Suppressor macrophage treated with lipopolysaccharide for 4 hours (primary cell): Measurements from ENCODE around the gene PI4K2A.

Experiments used
- DNase-seq: peaks from one replicate; pipeline ENCODE4 v3.0.0-alpha.2; 2020

The PI4K2A gene

DNA sequence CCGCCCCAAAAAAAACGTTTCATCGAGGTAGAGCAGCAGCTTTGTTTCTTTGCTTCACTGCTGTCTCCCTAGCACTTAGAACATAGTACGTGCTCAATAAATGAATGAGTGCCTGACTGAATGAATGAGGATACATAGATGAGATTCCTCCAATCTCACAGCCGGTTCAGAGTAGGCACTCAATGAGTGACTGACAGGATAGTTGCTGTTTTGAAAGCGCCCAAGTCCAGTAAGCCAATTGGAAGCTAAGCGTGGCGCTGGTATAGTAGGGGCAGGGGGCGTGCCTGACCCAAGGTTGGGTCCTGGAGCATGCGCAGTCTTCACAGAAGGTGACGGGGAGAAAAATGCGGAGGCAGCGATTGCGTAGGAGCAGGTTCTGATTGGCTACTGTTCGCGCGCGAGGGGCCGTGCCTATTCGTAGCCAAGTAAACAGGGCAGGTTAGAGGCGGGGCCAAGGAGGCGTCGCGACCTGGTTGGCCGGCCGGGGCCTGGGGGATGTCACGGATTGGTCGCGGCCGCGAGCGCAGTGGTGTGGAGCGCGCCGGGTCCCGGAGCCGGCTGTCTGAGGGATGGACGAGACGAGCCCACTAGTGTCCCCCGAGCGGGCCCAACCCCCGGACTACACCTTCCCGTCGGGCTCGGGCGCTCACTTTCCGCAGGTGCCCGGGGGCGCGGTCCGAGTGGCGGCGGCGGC lies at the start of gene PI4K2A:
TSS of gene PI4K2A (plus strand) at position 498 of the 694 bp plus-strand sequence. CDS start at position 570, 72 bp downstream.
- DNase-seq: peak; percentile 100

DNA sequence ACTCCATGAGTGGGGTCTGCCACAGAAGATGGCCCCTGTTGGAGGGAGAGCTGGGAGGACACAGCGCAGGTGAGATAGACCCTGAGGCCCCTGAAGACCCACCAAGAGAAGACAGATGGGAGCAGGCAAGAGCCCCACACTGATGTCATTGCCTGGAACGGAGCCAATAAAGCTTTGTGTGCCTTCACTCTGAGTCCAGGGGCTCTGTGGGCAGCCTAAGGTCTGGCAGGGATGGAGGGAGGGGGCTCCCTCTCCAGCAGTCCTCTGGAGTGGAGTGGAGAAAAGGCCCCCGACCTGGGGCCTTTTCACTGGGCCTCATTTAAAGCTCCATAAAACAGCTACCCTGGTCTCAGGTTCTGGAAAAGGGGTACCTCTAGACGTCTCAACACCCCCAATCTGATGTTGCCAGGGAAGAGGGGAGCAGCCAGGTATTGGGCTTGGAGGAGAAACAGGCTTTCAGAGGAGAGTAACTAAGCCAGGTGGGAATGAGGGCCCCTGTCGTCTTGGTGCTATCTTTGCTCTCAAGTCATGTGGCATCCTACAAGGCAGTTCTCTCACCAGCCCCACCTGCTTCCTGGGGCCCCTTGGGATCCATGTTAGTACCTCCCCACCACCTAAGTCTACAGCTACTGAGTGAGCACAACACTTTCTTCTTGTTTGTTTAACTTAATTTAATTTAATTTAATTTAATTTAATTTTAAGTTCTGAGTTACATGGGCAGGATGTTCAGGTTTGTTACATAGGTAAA lies 49.5 kb upstream of the PI4K2A start:
- no peak for DNase-seq

DNA sequence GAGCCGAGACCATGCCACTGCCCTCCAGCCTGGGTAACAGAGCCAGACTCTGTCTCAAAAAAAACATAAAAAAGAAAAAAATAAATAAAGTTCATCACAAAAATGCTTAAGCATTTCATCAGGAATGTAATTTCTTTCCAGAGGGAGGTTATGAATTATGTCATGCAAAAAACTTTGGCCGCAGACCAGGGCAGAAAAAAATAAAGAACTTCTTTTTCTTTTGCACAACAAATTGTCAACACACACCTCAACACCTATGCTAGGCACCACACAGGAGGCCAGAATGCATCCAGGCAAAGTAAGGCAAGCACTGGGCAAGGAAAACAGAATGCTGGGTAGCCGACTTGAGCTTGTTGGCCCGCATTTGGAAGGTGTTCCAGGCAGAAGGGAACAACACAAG lies 47.0 kb upstream of the PI4K2A start:
- DNase-seq: no peak

DNA sequence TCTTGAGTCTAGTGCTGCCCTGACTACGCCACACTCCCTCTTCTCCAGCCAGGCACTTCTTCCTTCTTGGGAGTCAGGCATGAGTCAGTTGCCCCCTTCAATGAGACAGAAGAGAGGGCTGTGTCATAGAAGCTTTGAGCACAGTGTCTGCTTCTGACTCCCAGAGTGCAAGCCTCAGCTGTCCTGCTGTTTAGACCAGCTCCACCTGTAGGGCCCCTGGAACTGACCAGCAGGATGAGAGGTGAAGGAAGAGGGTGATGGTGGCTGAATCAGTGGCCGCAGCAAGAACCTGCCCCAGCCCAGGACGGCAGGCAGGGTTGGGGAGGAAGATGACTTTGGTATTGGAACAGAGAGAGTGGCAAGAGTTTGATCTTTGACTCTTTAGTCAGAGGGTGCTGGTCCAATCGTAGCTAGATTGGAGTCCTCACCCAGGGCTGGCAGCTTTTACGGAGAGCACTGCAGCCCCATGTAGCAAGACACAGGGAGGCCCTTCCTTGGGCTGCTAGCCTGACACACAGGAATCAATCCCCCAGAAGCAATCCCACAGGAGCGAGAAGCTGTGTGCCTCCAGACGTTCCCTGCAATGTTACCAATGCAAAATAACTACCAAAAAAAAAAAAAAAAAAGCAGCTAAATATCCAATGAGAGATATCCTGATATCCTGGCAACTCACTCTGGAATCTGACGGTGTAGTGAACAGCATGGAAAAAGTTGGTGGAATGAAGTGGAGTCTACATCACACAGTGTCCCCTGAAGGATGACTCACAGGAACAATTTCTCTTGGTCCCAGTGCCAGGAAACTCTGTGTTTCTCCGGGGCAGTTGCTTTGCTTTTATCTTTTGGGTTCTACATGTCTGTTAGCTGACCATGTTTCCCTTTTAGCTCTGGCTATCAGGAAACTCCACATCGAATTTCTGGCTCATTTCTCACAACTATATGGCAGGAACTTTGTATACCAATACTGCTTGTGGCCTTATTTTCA lies 44.1 kb upstream of the PI4K2A start:
- peak; percentile 57 for DNase-seq

DNA sequence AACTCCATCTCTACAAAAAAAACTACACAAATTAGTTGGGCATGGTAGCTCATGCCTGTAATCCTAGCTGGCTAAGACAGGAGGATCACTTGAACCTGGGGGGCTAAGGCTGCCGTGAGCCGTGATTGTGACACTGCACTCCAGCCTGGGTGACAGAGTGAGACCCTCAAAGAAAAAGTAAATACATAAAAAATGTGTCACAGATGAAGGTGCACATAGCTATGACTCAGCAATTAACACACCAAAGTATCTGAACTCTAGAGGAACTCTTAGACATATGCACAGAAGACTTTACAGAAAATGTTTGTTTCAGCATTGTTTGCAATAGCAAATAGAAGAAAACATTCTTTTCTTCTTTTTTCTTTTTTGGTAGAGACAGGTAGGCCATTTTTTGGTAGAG lies 42.7 kb upstream of the PI4K2A start:
- DNase-seq: no peak

DNA sequence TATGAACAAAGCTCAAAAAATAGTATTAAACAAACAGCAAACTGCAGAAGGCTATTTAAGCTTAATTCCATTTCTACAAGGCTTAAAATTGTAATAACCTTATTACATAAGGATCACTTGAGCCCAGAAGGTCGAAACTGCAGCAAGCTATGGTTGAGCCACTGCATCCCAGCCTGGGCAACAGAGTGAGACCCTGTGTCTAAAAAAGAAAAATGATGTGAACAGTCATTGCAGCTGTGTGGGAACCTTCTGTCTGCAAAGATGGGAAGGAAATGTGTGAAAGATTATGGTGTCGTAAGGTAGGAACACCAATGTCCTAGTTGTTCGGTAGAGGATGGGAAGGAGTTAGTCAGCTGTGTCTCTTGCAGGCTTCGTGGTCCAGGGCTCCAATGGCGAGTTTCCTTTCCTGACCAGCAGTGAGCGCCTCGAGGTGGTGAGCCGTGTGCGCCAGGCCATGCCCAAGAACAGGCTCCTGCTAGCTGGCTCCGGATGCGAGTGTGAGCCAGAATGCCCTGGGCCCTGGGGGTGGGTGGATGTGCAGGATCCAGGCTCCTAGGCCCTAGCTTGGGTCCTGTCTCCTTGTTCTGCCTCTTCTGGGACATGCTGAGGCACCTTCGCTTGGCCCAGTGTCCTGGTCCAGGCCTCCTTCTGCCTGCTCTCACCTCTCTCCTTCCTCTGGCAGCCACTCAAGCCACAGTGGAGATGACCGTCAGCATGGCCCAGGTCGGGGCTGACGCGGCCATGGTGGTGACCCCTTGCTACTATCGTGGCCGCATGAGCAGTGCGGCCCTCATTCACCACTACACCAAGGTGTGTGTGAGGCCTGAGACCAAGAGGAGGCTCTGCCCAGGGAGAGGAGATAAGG lies 41.8 kb upstream of the PI4K2A start:
- no peak for DNase-seq

DNA sequence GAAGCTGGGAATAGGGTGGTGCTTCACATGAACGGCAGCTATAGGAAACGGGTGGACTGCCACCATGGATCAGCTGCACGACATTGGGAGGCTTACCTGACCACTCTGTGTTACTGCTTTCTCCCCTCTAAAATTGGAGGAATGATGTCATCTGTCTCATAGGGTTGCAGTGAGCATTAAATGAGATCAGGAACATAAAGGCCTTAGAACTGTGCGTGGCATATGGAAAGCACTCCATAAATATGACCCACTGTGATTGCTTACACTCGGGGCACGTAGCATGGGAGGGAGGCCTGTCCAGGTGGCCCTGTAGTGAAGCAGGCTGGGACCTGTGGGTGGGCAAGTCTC lies 41.2 kb upstream of the PI4K2A start:
- DNase-seq: no peak

DNA sequence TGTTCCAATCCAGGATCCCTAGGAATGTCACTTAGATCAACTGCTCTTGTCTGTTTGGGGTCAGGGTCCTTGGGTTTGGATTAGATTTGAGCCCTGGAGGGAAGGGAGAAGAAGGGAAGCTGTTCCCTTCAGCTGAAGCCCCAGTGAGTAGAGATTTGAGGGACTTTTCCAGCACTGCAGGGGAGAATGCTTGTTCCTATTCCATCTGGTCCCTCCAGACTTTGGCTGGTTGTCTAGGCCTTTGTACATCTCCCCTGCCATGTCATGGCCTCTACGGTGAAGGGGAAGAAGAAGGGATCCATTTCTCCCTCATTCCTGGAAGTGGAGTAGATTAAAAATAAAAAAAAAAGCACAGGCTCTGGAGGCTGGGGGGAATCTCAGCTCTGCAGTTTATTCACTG lies 39.9 kb upstream of the PI4K2A start:
- no peak for DNase-seq

DNA sequence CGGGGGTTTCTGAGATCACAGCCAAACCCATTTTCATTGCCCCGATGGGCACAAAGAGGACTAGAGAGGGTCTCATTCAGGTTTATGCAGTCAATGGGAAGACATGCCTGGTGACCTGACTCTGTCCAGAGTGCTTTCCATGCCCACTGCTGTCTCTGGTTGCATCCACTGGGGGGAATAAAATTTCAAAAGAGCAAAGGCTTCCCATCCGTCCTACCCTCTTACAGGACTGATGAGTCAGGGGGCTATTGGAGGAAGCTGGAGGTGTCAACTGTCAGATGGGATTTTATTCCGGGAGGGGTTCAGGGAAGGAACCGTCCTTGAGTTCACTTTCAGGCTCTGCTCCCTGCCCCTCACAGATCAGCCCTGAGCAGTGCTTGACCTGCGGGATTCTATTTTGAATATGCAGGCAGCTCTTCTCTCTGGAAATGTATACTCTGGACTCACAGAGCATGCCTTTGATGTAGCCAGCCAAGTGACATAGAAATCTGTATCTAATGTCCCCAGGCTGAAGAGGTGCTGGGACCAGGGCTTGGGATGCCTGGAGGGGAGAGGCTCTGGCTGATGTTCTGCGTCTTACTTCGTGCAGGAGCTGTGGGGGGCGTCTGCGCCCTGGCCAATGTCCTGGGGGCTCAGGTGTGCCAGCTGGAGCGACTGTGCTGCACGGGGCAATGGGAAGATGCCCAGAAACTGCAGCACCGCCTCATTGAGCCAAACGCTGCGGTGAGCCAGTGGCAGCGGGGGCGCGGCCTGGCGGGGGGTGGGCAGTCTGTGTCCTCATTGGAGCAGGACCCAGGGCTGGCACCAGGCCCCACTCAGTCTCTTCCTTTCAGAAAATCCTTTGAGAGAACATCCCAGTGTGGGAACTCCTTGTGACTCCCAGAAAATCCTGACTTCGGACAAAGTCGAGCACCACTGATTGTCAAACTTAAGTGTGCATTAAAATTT lies 38.9 kb upstream of the PI4K2A start:
- DNase-seq: no peak

DNA sequence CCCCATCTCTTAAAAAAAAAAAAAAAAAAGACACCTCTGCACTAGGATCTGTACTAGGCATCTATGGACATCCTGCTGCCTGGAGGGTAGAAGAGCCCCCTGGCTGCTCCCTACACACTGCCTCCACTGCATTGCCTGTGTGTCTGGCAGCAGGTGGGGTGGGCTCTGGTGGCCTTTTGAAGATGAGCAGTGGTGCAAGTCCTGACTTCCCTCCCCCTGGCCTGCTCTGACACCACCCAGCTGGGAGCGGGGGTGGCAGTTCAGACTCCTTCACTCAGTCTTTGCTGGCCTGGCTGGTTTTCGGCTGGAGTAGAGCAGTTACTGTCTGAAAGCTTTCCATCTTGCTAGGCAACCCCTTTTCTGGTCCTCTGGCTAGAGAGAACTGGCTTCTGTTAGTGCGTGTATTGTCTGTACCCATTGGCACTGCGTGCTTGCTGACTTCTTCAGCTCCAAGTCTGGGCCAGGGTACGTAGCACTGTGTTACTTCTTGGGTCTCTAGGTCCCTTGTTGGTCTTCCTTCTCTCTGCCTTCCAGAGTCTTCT lies 33.3 kb upstream of the PI4K2A start:
- no peak for DNase-seq

DNA sequence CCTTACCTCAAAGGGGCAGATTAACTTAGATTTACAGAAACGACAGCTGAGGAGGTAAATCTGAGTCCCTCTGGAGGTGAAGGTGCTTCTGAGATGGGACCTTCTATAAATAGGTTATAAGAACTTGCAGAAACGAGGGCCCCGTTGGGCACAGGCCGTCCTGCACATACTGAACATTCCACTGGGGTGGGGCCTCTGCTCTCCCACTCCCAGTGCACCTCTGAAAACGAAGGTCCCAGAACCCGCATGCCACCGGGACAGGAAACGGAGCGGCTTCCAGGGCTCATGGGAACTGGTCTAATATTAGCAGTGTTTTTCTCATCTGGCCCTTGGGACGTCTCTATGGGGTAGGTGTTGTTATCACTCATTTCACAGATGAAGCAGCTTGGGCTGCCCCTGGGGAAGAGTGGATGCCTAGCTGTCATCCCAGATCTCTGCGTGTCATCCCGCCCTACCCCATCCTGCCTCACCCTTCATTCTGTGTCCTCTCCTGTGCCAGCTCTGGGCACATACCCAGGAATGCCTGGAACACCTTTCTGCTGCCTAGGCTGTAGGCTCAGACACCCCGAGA lies 31.4 kb upstream of the PI4K2A start:
- DNase-seq: no peak

DNA sequence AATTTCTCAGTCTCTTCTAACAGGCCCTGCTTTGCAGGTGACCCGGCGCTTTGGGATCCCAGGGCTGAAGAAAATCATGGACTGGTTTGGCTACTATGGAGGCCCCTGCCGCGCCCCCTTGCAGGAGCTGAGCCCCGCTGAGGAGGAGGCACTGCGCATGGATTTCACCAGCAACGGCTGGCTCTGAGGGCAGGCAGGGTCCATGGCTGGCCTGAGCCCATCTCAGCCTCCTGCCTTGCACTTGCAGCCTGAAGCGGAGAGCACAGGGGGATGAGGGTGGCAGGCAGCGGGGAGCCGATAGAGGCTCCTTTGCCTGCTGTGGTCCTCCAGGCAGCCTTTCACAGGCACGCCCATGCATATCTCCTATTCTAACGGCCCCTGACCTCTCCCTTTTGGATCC lies 29.0 kb upstream of the PI4K2A start:
- DNase-seq: no peak

DNA sequence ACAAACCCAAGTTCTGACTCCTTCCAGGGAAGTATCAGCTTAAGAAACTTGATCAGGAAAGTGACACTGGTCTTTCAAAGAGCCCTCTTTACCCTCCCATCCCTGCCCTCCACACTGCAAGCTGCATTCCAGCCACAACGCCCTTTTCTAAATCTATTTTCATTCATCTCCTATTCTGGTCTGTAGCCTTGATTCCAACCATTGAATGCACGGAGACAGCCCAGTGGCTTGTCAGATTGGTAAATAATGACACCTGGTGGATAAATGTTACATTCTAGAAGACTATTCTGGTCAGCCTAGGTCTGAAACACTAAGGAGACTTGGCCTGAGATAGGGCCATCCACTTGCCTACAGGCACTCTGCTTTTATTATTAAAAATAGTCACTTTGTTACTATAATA lies 28.1 kb upstream of the PI4K2A start:
- DNase-seq: peak; percentile 46

DNA sequence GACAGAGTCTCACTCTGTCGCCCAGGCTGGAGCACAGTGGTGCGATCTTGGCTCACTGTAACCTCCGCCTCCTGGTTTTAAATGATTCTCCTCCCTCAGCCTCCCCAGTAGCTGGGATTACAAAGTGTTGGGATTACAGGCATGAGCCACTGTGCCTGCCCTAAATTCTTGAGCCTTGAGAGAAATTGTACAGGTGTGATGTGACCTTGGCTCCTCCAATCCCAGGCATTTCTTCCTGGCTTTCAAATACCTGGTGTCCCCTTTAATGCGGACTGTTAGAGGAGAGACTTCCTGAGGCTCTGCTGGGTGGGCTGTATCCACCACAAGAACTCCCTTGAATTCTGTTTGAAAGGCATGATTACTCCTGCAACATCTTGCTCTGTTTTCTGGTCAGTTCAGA lies 22.2 kb upstream of the PI4K2A start:
- no peak for DNase-seq

DNA sequence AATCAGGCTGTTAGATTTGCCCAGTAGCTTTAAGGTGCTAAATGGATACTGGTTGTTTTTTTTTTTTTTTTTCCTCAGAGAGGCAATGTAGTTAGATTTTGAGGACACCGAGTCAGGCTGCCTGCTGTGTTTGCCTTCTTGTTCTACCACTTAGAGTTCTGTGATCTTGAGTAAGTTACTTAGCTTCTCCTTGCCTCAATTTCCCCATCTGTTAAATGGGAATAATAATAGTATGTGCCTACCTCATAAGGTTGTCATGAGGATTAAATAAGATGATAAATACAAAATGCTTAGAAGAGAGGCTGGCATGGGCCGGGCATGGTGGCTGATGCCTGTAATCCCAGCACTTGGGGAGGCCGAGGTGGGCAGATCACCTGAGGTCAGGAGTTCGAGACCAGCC lies 21.7 kb upstream of the PI4K2A start:
- no peak for DNase-seq

DNA sequence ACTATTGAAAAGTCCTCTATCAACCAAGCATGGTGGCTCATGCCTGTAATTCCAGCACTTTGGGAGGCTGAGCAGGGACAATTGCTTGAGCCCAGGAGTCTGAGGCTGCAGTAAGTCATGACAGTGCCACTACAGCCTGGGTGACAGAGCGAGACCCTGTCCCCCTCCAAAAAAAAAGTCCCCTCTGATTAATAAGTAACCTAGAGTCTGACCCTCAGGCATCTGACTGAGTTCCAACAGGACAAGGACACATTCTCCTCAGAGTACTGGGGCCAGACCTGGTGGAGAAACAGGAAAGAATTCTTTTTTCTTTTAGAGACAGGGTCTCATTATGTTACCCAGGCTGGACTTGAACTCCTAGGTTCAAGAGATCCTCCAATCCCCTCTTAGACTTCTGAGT lies 17.2 kb upstream of the PI4K2A start:
- no peak for DNase-seq

DNA sequence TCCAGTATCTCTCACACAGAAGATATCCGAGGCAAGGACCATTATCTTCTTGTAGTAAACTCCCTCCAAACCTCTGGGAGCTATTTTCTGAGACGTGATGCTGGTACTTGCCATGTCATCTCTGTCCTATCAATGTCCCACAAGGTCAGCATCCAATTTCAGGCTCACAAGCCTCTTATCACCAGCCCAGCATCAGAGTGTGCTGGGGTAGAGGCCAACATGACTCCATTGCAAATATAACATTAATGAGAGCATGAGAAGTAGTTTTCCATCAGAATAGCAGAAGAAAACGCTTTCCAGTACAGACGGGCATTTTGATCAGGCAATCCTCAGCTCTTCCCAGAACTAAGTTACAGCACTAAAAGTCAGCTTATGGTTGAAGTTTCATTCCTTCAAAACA lies 12.7 kb upstream of the PI4K2A start:
- DNase-seq: no peak

DNA sequence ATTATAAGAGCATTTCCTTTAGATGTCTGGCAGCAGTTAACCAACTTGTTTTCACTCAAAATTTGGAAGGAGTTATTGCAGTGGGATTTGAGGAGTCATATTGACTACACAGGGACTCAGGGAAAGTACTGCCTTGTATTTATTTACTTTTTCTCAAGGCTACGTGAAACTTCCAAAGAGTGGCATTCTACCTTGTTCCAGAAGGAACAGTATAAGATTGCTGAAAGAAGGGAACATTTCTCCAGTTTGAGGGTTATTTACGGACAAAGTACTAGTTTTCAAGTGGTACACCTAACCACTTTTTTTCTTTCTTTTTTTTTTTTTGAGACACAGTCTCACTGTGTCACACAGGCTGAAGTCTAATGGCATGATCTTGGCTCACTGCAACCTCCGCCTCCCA lies 12.2 kb upstream of the PI4K2A start:
- no peak for DNase-seq

DNA sequence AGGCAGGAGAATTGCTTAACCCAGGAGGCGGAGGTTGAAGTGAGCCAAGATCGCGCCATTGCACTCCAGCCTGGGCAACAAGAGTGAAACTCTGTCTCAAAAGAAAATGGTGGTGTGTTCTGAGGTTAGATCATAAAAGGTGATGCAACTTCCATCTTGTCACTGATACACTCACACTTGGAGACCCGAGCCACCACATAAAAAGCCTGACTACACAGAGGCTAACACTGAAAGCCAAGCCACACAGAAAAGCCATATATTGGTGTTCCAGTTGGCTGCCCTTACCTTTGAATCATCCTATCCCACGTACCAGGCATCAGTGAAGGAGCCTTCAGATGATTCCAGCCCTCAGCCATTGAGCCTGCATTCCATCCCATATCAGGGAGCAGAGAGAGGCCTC lies 11.2 kb upstream of the PI4K2A start:
- no peak for DNase-seq

DNA sequence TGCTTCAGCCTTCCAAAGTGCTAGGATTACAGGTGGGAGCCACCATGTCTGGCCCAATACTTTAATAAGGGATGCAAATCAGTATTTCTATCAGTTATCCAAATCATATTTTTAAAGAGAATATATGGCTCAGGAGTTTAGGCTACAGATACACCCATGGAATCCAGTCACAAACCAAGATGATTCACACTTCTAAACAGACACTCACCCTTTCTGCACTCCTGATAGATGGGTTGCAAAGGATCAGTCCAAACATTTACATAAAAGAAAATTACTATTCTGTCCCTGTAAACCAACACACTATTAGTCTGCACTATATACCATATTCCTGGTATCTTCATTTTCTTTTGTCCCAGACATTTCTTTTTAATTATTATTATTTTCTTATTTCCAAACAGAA lies 9.4 kb upstream of the PI4K2A start:
- no peak for DNase-seq
